A673 (cell line): ENCODE measurements around the gene SP6. TPM values are rescaled to one million over a fixed set of nuclear protein-coding genes. Genes with fewer than 3 reads are reported as not detected.

Experiments used
- BruUV-seq: library from RNA; stranded (reverse); fragments of 400-500 nt; replicated peaks from 2 replicates; lab custom pipeline; 2021; lab: Mats Ljungman, UMichigan
- CTCF ChIA-PET: fragments of 300-600 bp; sonication (Branson Sonifier 250); formaldehyde crosslinking; loops from one replicate; lab custom pipeline; 2022; ENCODE audit warnings: antibody characterized with exemption; lab: Charles Lee
- POLR2A ChIA-PET: fragments of 300-600 bp; sonication (Branson Sonifier 250); formaldehyde crosslinking; loops from one replicate; lab custom pipeline; 2022; ENCODE audit warnings: antibody characterized with exemption; ENCODE audit not compliant: low non-redundant PET; lab: Charles Lee
- DNase-seq: peaks from one replicate; pipeline ENCODE4 v3.0.0-alpha.2; 2015; ENCODE audit warnings: low spot score
- H3K27ac ChIP-seq: fragments of 200-600 bp; sonication (generic); 2 replicates; pipeline ENCODE4 v1.5.1; 2016; ENCODE audit warnings: mixed run types, low read depth, mild to moderate bottlenecking, mixed read lengths, antibody characterized with exemption, low read length; ENCODE audit not compliant: poor library complexity, severe bottlenecking
- H3K27me3 ChIP-seq: fragments of 200-600 bp; sonication (generic); replicated peaks from 2 replicates; pipeline ENCODE4 v1.6.1; 2017; ENCODE audit warnings: mixed run types, low read depth, mild to moderate bottlenecking, mixed read lengths, antibody characterized with exemption, low read length; ENCODE audit not compliant: insufficient read depth, poor library complexity
- H3K36me3 ChIP-seq: fragments of 200-600 bp; sonication (generic); 2 replicates; pipeline ENCODE4 v1.6.1; 2016; ENCODE audit warnings: mixed run types, mild to moderate bottlenecking, mixed read lengths, antibody characterized with exemption, low read length; ENCODE audit not compliant: insufficient read depth, poor library complexity, severe bottlenecking
- H3K4me1 ChIP-seq: fragments of 200-600 bp; sonication (generic); 2 replicates; pipeline ENCODE4 v1.6.1; 2017; ENCODE audit warnings: mixed run types, mild to moderate bottlenecking, mixed read lengths, antibody characterized with exemption, low read length; ENCODE audit not compliant: insufficient read depth, poor library complexity, severe bottlenecking
- H3K4me3 ChIP-seq: fragments of 200-600 bp; sonication (generic); 2 replicates; pipeline ENCODE4 v1.5.1; 2016; ENCODE audit warnings: low read depth, mixed run types, mild to moderate bottlenecking, mixed read lengths, low read length; ENCODE audit not compliant: poor library complexity, severe bottlenecking
- H3K9me3 ChIP-seq: fragments of 200-600 bp; sonication (generic); 2 replicates; pipeline ENCODE4 v1.6.1; 2016; ENCODE audit warnings: mixed run types, low read depth, mild to moderate bottlenecking, mixed read lengths, antibody characterized with exemption, low read length; ENCODE audit not compliant: poor library complexity, severe bottlenecking
- EZH2 ChIP-seq: fragments of 200-600 bp; sonication (generic); IDR thresholded peaks from 2 replicates; pipeline ENCODE4 v1.6.1; 2017; ENCODE audit warnings: borderline replicate concordance, low read depth, mild to moderate bottlenecking, mixed read lengths, antibody characterized with exemption, low read length; ENCODE audit not compliant: poor library complexity, severe bottlenecking
- intact Hi-C: fragments of 100-400 bp; cut with micrococcal nuclease; formaldehyde crosslinking; loops from one replicate; pipeline ENCODE4 v1.10.0; 2022; ENCODE audit not compliant: unreplicated experiment
- total RNA-seq: library from RNA; stranded (reverse); gene quantifications from 2 replicates; pipeline ENCODE4 v1.2.3, GENCODE V29; 2021
- TF ChIP-seq, protein P1 (sequence below): fragments of 300-800, 200-600 bp; sonication (generic); conservative IDR thresholded peaks from 2 replicates; pipeline ENCODE4 v1.5.1; 2017; ENCODE audit warnings: low read depth, mild to moderate bottlenecking, antibody characterized with exemption, low read length, moderate library complexity, mixed read lengths

SP6 gene
- total RNA-seq, 1 experiment from 2014 or later, result 0.15 TPM

GRCh38 chr17:47808830-47809480, 42.0 kb downstream of the SP6 start:
- TF ChIP-seq EZH2, result no peak
- TF ChIP-seq, protein P1, sequence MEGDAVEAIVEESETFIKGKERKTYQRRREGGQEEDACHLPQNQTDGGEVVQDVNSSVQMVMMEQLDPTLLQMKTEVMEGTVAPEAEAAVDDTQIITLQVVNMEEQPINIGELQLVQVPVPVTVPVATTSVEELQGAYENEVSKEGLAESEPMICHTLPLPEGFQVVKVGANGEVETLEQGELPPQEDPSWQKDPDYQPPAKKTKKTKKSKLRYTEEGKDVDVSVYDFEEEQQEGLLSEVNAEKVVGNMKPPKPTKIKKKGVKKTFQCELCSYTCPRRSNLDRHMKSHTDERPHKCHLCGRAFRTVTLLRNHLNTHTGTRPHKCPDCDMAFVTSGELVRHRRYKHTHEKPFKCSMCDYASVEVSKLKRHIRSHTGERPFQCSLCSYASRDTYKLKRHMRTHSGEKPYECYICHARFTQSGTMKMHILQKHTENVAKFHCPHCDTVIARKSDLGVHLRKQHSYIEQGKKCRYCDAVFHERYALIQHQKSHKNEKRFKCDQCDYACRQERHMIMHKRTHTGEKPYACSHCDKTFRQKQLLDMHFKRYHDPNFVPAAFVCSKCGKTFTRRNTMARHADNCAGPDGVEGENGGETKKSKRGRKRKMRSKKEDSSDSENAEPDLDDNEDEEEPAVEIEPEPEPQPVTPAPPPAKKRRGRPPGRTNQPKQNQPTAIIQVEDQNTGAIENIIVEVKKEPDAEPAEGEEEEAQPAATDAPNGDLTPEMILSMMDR, result no peak
- Histone ChIP-seq H3K27me3 (no peaks in the 10 kb centered on the region), H3K27ac (no peak overlapping the region), H3K4me1 (no peaks in the 10 kb centered on the region), H3K36me3 (no peaks in the 10 kb centered on the region), H3K4me3 (no peak overlapping the region), H3K9me3 (no peaks in the 10 kb centered on the region)
- no peak for DNase-seq
- ChIA-PET CTCF (no interaction called here), POLR2A (no interaction called here)
- BruUV-seq, result no TSS peak
- intact Hi-C loops, result no loop called here

DNA sequence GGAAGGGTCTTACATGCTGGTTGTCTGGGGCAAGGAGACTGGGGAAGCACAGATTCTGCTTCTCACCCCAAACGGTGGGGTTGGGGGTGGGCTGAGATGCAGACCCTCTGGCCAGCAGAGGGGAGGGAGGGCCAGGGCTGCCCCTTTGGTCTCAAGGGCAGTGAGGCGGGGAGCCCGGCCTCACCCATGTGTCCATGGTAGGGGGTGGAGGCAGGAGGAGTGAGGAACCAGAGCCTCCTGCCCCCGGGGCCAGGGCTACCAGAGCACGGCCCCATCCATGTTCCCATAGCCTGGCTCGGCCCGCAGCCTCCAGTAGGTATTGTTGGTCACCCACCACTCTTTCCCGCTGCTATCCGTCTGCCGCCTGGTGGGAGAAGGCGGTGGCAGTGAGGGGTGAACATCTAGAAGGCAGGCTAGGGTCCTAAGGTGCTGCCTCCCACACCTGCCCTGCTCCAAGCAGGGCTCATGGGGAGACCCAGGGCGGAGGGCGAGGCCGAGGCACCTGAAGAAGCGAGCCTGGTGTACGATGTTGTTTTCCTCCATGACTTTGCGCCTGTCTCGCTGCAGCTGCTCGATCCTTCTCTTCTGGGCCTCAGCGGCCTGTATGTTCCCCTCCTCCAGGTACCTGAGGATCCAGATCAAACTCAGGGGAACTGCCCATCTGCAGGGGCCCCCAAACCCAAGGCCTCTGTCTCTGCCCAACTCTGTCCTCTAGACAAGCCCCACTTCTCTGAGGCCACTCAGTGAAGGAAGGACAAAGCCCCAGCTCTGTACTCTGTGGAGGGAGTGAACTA, 42.7 kb downstream of the SP6 start:
- no peak overlapping the region for H3K27ac ChIP-seq
- ChIA-PET CTCF (no interaction called here), POLR2A (no interaction called here)
- intact Hi-C loops, result no loop called here
- TF ChIP-seq, protein P1, result no peak
- TF ChIP-seq EZH2, result no peak
- no peaks in the 10 kb centered on the region for H3K27me3 ChIP-seq
- no TSS peak for BruUV-seq
- H3K4me1 ChIP-seq, result no peaks in the 10 kb centered on the region
- no peaks in the 10 kb centered on the region for H3K36me3 ChIP-seq
- no peak overlapping the region for H3K4me3 ChIP-seq
- H3K9me3 ChIP-seq, result no peaks in the 10 kb centered on the region
- DNase-seq, result no peak

DNA sequence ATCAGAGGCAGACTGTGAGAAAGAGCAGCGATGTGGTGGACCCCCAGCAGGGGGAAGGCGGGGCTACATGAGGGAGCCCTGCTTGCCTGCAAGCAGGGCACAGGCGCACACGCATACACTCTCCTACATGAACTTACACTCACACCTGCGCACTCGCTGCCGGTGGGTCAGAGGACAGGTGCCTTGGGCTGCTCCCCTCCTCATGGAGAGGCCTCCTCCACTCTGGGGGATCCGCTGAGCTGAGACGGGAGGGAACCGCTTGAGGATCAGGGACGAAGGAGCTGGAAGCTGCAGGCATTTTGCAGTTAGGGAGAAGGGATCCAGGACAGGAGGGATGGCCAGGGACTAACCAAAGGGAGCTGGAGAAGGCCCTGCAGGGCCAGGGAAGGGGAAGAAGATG, 43.5 kb downstream of the SP6 start:
- Histone ChIP-seq H3K27me3 (no peaks in the 10 kb centered on the region), H3K9me3 (no peaks in the 10 kb centered on the region), H3K4me1 (no peaks in the 10 kb centered on the region), H3K36me3 (no peaks in the 10 kb centered on the region), H3K4me3 (no peak overlapping the region), H3K27ac (no peak overlapping the region)
- no TSS peak for BruUV-seq
- DNase-seq, result no peak
- ChIA-PET POLR2A (no interaction called here), CTCF (no interaction called here)
- intact Hi-C loops, result no loop called here
- TF ChIP-seq, protein P1, result no peak
- TF ChIP-seq EZH2, result no peak
